ENCODE results near the gene PHKB. TPM values are rescaled to one million over a fixed set of nuclear protein-coding genes. Genes with fewer than 3 reads are reported as not detected.

PHKB gene
- total and polyA plus RNA-seq, 2 donors (not counting 3 experiments of a cell fraction or from before 2014, with no cell fraction given), result 30.1 to 61.0 TPM

DNA sequence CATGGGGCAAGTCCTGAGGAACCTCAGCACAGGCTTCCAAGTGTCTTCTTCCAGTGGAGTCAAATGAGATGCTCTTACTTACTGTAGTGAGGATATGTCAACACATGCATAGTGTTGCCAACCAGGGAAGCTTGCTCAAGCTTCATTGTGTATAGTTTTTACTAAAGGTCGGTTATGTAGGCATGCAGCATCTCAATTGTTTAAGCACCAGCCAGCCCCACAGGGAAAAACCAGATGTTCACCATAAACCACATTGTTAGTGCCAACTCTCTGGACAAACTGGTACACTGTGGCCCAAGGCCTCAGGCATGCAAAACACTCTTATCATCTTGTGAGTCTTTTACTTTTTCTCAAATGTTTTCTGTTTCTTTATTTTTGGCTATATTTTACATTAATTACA is 152.1 kb downstream of the PHKB start:
- CTCF ChIA-PET, result no interaction called here
- no peaks in the 10 kb centered on the region for H3K27me3 ChIP-seq (ENCODE audit: control insufficient read depth in 2 of 2, insufficient read depth in 2 of 2, low read length in 2 of 2)
- no peaks in the 10 kb centered on the region for H3K79me2 ChIP-seq (ENCODE audit: control insufficient read depth, insufficient read depth, low read length)
- H2AFZ ChIP-seq (ENCODE audit: low read depth, low read length), result no peak overlapping the region
- no TSS peak for BruUV-seq (replicated peaks)
- no peak for TF ChIP-seq MYC (IDR thresholded peaks at IDR 0.05; ENCODE audit: low read depth, low read length)
- TF ChIP-seq EZH2 (IDR thresholded peaks at IDR 0.05; ENCODE audit: borderline replicate concordance, low read depth, low read length, severe bottlenecking), result no peak
- TF ChIP-seq POLR2AphosphoS5 (IDR thresholded peaks at IDR 0.05; ENCODE audit: insufficient read depth, low read depth, low read length), result no peak
- TF ChIP-seq JUN (IDR thresholded peaks at IDR 0.05; ENCODE audit: borderline replicate concordance, insufficient read depth, insufficient read length, low read depth), result no peak
- TF ChIP-seq GATA2 (IDR thresholded peaks at IDR 0.05; ENCODE audit: insufficient read depth, insufficient read length, low read depth, low read length), result no peak
- TF ChIP-seq, protein P1, sequence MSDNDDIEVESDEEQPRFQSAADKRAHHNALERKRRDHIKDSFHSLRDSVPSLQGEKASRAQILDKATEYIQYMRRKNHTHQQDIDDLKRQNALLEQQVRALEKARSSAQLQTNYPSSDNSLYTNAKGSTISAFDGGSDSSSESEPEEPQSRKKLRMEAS (IDR thresholded peaks at IDR 0.05; ENCODE audit: insufficient read depth, insufficient read length), result no peak
- TF ChIP-seq POLR2A (IDR thresholded peaks at IDR 0.05; ENCODE audit: low read depth, low read length), result no peak
- no peak for TF ChIP-seq FOS (IDR thresholded peaks at IDR 0.05; ENCODE audit: borderline replicate concordance, insufficient read depth, low read length)
- TF ChIP-seq, protein P2, sequence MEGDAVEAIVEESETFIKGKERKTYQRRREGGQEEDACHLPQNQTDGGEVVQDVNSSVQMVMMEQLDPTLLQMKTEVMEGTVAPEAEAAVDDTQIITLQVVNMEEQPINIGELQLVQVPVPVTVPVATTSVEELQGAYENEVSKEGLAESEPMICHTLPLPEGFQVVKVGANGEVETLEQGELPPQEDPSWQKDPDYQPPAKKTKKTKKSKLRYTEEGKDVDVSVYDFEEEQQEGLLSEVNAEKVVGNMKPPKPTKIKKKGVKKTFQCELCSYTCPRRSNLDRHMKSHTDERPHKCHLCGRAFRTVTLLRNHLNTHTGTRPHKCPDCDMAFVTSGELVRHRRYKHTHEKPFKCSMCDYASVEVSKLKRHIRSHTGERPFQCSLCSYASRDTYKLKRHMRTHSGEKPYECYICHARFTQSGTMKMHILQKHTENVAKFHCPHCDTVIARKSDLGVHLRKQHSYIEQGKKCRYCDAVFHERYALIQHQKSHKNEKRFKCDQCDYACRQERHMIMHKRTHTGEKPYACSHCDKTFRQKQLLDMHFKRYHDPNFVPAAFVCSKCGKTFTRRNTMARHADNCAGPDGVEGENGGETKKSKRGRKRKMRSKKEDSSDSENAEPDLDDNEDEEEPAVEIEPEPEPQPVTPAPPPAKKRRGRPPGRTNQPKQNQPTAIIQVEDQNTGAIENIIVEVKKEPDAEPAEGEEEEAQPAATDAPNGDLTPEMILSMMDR (IDR thresholded peaks at IDR 0.05; ENCODE audit: extremely low read depth in 1 of 2, insufficient read depth in 1 of 2, low read depth in 1 of 2, low read length in 2 of 2), result no peak
- intact Hi-C loops (cut with micrococcal nuclease) (no loop called here), dilution Hi-C loops (cut with MboI; ENCODE audit: extremely low pct_ligation_motif_present, low sequenced_read_pairs) (no loop called here)
- FAIRE-seq (no peak), DNase-seq (ENCODE audit: low read depth, low spot score) (no peak)
- H3K4me3 ChIP-seq (replicated peaks in 1 of 3; ENCODE audit: insufficient read depth in 1 of 3, low read depth in 1 of 3, low read length in 3 of 3), result no peak overlapping the region
- no peak overlapping the region for H3K27ac ChIP-seq (ENCODE audit: insufficient read depth, low read depth, low read length)
- H4K20me1 ChIP-seq (replicated peaks; ENCODE audit: control insufficient read depth, extremely low read depth, insufficient read depth, low read length), result no peaks in the 10 kb centered on the region
- H3K9me3 ChIP-seq (replicated peaks; ENCODE audit: control insufficient read depth, insufficient read depth, low read length), result no peaks in the 10 kb centered on the region
- no peaks in the 10 kb centered on the region for H3K9me1 ChIP-seq (replicated peaks; ENCODE audit: control insufficient read depth, extremely low read depth, insufficient read depth, low read length)
- H3K9ac ChIP-seq (replicated peaks; ENCODE audit: extremely low read depth, insufficient read depth, low read length), result no peak overlapping the region
- peaks cover 0 to 2% of the 10 kb centered on the region in 2 experiments for H3K36me3 ChIP-seq (ENCODE audit: control insufficient read depth in 2 of 2, extremely low read depth in 1 of 2, insufficient read depth in 2 of 2, low read length in 2 of 2)
- no peaks in the 10 kb centered on the region for H3K4me1 ChIP-seq (ENCODE audit: control insufficient read depth, extremely low read depth, insufficient read depth, low read length)
- H3K4me2 ChIP-seq (ENCODE audit: insufficient read depth, low read length), result no peak overlapping the region
- POLR2A ChIA-PET, result no interaction called here

Data from endothelial cell of umbilical vein (primary cell).